HG03354 (cell line): ENCODE results near the gene ZNF28.
A peak's percentile ranks its signal among the peaks of the same experiment; 100 is the strongest.
"Not testable (repeated sequence)": the region's sequence is repeated elsewhere in the genome, so short reads cannot be mapped to it uniquely, and the experiment has no call there.

Source experiments
- ATAC-seq: cut with Tn5 transposase; IDR thresholded peaks from one replicate; pipeline ENCODE4 v1.9.1; 2021; ENCODE audit warnings: mild to moderate bottlenecking; ENCODE audit not compliant: unreplicated experiment, poor library complexity, severe bottlenecking

Gene ZNF28

GRCh38 chr19:52821204-52821960, at the start of gene ZNF28:
ZNF28 (minus strand) TSS chr19:52821633; CDS start chr19:52817958, 3,675 bp downstream.
- ATAC-seq = peak; percentile 98

GRCh38 chr19:52868031-52868430, 46.6 kb upstream of the ZNF28 start:
- not testable (repeated sequence) for ATAC-seq

GRCh38 chr19:52857378-52858191, 36.2 kb upstream of the ZNF28 start, which contains the start of gene ZNF468:
ZNF468 (minus strand) TSS chr19:52857619; CDS start chr19:52854272, 3,347 bp downstream.
- peak; percentile 98 for ATAC-seq

- ATAC-seq = peak; percentile 17
Observed at GRCh38 chr19:52856540-52857377, 35.3 kb upstream of the ZNF28 start.

- ATAC-seq = not testable (repeated sequence)
Observed at GRCh38 chr19:52847352-52847751, 25.9 kb upstream of the ZNF28 start.

GRCh38 chr19:52840825-52841465, 19.5 kb upstream of the ZNF28 start:
- ATAC-seq = not testable (repeated sequence)

- ATAC-seq = not testable (repeated sequence)
Observed at GRCh38 chr19:52834289-52834688, 12.9 kb upstream of the ZNF28 start.

GRCh38 chr19:52833541-52833940, 12.1 kb upstream of the ZNF28 start:
- not testable (repeated sequence) for ATAC-seq

GRCh38 chr19:52829866-52830265, 8.4 kb upstream of the ZNF28 start:
- ATAC-seq = not testable (repeated sequence)

GRCh38 chr19:52825765-52826164, 4.3 kb upstream of the ZNF28 start:
- ATAC-seq = no peak

- ATAC-seq = no peak
Observed at GRCh38 chr19:52823676-52824075, 2.2 kb upstream of the ZNF28 start.

- peak; percentile 31 for ATAC-seq
Observed at GRCh38 chr19:52820472-52821203, 795 bp downstream of the ZNF28 start.

- ATAC-seq = no peak
Observed at GRCh38 chr19:52809801-52810200, 11.6 kb downstream of the ZNF28 start.

GRCh38 chr19:52799950-52800640, 21.3 kb downstream of the ZNF28 start:
- not testable (repeated sequence) for ATAC-seq

- no peak for ATAC-seq
Observed at GRCh38 chr19:52789440-52789839, 32.0 kb downstream of the ZNF28 start.

- ATAC-seq = peak; percentile 92
Observed at GRCh38 chr19:52786464-52787354, 34.7 kb downstream of the ZNF28 start, which contains the start of gene ZNF600. ZNF600 (minus strand) TSS chr19:52786791; CDS start chr19:52778888, 7,903 bp downstream.

GRCh38 chr19:52786078-52786463, 35.4 kb downstream of the ZNF28 start:
- peak; percentile 46 for ATAC-seq
